Limb (tissue), 2 donors: Measurements from ENCODE around the gene PIP5K1B.

ENCODE experiments used
- DNase-seq, 2 donors: peaks; one replicate each; pipeline ENCODE4 v3.0.0-alpha.2; 2016; ENCODE audit errors: extremely low spot score in 2 of 2

The PIP5K1B gene

GRCh38 chr9:68707801-68708488 lies 2.9 kb downstream of the PIP5K1B start:
- DNase-seq: no peak

GRCh38 chr9:68708513-68708912 lies 3.5 kb downstream of the PIP5K1B start:
- DNase-seq: no peak

GRCh38 chr9:68709291-68710110 lies 4.5 kb downstream of the PIP5K1B start:
- no peak for DNase-seq

GRCh38 chr9:68710111-68710471 lies 5.1 kb downstream of the PIP5K1B start:
- no peak for DNase-seq

DNA sequence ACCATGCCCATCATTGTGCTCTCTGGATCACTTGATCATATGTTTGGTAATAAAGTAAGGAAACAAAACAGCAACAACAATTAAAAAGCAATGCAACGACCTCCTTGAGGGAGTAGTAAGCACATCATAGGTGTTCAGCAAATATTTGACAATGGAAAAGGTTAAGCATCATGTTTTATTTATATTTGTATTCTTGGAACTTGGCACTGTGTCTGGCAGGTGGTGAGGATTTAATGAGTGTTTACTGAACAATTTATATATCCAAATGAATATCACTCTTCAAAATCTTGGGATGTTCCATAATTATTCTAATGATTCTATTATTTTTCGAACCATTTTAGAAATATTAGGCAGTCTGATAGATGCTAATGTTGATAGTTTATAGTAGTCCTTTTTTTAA lies 6.2 kb downstream of the PIP5K1B start:
- no peak for DNase-seq

- DNase-seq: no peak
Observed at GRCh38 chr9:68711932-68712331, 6.9 kb downstream of the PIP5K1B start.

DNA sequence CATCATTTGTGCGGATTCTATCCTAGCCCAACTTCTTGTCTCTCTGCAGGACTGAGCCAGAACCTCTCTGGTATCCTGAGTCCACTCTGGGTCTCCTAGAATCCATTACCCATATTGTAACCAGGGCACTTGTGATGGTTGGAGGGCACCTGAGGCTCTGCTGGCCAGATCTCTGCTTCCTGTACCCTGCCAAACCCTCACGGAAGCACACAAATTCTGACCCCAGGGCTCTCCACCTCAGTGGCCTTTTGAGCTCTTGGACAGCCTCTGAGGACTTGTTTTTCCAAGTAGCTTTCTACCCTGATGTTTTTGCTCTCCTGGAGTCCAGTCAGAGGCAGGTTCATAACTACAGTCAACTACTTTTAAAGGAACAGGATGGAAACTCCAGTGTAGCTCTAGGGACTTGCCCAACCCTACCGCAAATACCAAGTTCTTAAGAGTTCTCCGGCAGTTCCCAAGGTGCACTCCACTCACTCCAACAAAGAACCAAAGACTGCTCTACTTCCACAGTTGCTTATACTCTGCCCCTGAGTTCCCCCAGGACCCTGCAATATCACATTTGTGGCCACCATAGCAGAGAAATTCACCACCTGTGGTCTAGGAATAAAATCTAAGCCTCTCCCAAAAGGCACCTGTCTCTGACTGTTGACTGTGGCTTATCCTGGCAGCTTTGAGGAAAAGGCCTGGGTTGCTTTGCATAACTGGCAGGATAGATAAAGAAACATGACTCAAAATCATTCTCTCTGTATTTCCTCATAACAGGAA lies 9.6 kb downstream of the PIP5K1B start:
- no peak for DNase-seq

DNA sequence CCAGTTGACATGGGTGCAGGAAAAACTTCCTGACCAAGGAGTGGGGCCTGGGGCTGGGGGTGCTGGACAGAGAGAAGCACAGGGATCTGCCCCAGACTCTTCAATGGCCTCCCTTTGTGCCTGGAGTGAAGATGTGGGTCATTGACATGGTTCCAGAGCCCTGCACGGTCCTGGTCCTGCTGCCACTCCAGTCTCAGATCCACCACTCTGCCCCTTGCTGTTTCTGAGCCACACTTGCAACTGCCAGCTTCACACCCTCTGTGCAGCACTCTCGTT lies 10.1 kb downstream of the PIP5K1B start:
- DNase-seq: no peak

DNA sequence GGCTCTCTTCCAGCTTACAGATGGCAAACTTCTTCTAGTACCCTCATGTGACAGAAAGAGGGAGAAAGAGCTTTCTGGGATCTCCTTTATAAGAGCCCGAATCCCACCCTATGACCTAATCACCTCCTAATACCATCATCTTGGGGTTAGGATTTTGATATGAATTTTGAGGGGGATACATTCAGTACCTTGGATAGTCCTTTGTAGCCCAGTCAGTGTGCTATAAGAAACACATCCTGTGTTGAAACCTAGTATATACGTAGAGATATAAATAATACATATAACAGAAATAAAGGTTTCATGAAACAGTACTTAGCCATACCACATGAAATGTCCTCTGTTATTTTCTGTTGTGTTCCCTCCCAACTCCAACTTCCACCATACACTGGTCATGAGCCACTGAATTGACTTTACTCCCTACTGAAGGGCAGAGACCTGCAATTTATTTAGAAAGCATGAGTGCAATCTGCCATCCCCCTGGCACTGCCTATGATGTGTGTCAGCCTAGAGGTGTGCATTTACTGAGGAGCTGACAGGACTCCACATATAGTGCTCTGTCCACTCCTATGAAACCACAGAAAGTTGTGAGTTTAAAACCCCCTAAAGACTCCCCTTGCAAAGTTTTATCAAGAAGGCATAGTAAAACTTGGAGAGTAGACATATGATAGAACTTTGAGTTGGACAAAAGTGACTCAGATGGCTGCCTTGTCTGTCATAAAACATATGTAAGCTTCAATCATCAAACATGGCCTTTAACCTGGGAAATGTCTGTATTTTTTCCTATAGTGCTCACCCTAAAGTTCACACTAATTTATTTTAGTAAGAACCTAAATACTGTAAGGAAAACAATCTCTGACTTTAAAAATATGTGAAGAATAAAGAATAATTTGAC lies 12.8 kb downstream of the PIP5K1B start:
- no peak for DNase-seq

DNA sequence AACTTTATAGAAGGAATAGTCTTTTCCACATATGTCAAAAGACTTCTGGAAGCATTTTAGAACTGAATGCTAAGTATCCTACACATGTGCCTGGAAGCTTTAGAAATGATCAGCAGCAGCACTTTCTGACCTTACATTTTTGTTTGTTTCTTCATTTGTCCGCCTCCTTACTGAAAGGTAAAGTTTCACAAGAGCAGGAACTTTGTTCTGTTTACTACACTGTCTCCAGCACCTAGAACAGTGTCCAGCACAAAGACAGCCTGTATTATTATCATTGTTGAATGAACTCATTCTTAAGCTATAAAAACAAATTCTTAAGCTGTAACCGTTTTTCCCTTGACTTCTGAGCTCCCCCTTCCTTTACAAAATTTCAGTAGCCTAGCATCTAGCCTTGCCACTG lies 14.8 kb downstream of the PIP5K1B start:
- no peak for DNase-seq

DNA sequence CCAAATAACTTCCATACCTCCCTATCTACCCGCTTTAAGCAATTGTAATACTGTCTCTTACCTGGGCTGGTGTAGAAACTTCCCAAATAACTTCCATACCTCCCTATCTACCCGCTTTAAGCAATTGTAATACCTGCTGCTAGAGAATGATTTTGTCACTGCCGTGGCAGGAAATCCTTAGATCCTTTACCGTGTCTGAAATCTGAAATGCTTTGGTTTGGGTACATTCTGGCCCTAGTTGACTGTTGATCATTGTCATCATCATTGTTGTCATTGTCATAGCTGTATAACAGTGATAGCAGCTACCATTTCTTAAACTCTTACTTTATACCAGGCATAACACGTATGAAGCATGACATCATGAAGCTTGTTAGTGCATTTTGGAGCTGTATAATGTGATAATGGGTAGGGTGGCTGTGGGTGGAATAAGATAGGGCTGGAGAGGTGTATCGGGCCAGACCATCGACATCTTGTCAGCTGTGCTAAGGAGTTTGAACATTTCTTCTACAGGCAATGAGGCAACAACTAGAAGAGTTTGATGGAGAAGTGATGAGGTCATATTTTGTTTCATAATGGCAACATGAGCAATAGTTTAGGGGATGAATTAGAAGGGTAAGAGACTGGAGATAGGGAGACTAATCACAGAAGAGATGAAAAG lies 15.7 kb downstream of the PIP5K1B start:
- no peak for DNase-seq

- no peak for DNase-seq
Observed at GRCh38 chr9:68721666-68722330, 16.8 kb downstream of the PIP5K1B start.

GRCh38 chr9:68725070-68725469 lies 20.0 kb downstream of the PIP5K1B start:
- DNase-seq: no peak

DNA sequence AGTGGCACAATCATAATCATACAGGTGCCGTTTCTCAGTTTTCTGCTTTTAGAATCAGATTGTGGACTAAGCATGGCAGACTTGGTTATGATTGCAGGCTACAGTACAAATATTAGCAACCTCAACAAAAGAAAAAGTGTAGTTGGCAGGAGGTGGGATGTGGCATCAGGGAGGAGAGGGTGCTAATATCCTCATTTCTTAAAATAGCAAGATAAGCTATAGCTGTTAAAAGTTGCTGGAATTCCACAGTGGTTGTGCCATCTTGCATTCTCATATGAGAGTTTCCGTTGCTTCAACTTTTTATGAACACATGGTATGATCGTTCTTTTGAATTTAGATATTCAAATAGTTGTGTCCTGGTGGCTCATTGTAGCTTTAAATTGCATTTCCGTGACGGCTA lies 21.4 kb downstream of the PIP5K1B start:
- no peak for DNase-seq

- DNase-seq: no peak
Observed at GRCh38 chr9:68727636-68728035, 22.6 kb downstream of the PIP5K1B start.

DNA sequence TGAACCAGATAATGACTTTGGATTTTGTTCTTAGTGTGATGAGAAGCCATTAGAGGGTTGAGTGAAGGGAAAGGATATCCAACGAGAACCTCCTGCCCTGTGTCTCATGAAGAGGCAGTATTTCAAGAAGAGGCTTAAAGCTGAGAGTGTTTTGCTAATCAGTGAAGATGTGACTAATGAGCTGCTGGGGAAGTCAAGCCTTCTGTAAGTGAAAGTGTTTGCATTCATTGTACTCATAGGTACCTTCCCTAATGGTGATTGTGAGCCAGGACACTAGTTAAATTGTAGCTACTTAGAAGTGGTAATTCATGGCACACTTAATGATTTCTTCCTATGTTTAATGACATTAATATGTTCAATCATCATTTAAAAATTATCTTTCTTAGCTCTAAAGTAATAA lies 23.7 kb downstream of the PIP5K1B start:
- DNase-seq: no peak

DNA sequence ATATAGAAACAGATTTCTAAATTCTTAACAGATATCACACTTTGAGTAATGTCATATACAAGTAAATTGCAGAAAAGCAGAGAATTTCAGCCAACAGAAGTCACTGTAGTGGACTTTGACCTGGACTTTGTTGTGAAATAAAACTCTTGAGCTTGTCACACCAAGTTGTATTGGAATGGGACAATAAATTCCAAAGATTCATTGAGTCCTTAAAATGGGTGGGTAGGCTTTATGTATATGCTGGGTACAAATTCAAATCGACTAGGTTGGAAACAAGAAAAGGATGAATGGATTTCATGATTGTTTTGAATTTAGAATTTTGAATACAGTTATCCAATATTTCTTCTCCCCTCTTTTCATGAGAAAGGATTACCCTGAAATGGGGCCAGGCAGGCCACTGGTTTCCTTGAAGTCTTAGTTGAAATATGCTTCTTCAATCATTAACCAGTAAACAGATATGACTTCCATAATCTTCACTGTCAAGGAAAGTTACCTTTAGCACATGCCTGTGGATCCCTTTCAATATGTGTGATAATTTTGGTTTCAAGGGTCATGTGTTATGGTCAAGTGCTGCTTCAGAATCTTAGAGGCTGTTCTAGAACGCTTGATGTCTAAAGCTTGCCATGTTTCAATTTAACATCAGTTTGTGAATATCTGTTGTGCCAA lies 25.7 kb downstream of the PIP5K1B start:
- DNase-seq: no peak

DNA sequence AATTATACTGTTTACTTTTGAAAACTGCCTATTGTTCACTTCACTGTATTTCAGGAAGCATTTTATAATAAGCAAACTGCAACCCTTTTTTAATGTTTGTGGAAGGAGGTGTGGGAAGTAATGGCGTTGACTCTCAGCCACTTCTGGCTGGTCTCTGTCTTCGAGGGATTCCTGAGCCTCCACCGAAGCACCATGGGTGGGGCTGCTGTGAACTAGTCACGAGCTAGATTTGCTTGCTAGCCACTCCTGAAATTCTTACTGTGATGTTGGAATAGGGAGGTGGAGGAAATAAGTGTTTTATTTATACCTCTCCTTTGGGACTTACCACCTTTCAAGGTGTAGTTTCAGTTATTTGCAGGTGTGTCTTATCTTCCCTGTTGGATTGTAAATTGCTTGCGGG lies 26.8 kb downstream of the PIP5K1B start:
- DNase-seq: no peak

- no peak for DNase-seq
Observed at GRCh38 chr9:68732405-68733020, 27.5 kb downstream of the PIP5K1B start.

GRCh38 chr9:68733021-68733405 lies 28.0 kb downstream of the PIP5K1B start:
- DNase-seq: no peak
